Lower leg skin (tissue), 3 donors: ENCODE data around the gene CD300LD.

Source experiments
- POLR2A ChIP-seq, 2 donors: fragments of 450-650 bp; IDR thresholded peaks; one replicate each; pipeline ENCODE4 v1.6.1; 2016 to 2017; ENCODE audit warnings: antibody characterized with exemption in 2 of 2, mild to moderate bottlenecking in 1 of 2, moderate library complexity in 1 of 2
- TF ChIP-seq, protein P1 (sequence below), 3 donors: fragments of 450-650 bp; IDR thresholded peaks; one replicate each; pipeline ENCODE4 v1.5.1; 2016; ENCODE audit warnings: antibody characterized with exemption in 3 of 3, mild to moderate bottlenecking in 3 of 3, moderate library complexity in 2 of 3

DNA sequence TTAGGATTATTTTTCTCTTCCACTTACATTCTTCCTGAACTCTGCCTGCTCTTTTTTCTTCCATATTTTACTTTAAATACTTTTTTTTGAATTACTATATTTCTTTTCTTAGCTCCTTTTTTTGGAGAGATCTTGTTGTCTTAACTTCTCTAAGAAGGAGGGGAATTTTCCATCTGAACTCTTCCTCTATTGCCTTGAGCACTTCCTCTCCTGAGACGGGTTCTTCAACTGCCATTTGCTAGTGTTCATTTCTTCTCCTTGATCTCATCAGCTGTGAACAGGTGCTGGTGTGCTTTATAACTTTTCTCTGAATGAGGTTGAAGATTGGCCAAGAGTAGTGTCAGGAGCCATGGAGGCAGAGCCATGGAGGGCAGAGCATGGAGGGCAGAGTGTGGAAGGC lies 15.1 kb upstream of the CD300LD start:
- TF ChIP-seq, protein P1, sequence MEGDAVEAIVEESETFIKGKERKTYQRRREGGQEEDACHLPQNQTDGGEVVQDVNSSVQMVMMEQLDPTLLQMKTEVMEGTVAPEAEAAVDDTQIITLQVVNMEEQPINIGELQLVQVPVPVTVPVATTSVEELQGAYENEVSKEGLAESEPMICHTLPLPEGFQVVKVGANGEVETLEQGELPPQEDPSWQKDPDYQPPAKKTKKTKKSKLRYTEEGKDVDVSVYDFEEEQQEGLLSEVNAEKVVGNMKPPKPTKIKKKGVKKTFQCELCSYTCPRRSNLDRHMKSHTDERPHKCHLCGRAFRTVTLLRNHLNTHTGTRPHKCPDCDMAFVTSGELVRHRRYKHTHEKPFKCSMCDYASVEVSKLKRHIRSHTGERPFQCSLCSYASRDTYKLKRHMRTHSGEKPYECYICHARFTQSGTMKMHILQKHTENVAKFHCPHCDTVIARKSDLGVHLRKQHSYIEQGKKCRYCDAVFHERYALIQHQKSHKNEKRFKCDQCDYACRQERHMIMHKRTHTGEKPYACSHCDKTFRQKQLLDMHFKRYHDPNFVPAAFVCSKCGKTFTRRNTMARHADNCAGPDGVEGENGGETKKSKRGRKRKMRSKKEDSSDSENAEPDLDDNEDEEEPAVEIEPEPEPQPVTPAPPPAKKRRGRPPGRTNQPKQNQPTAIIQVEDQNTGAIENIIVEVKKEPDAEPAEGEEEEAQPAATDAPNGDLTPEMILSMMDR (IDR thresholded peaks at IDR 0.05), result no peak
- no peak for TF ChIP-seq POLR2A (IDR thresholded peaks at IDR 0.05)
